ENCODE measurements around the gene IKZF1. TPM values are rescaled to one million over a fixed set of nuclear protein-coding genes. Genes with fewer than 3 reads are reported as not detected.

Gene IKZF1
- total RNA-seq, 1 experiment from 2014 or later: 3.7 TPM

- ChIA-PET POLR2A (ENCODE audit: low non-redundant PET) (no interaction called here), CTCF (no interaction called here)
- Histone ChIP-seq H3K27ac (ENCODE audit: low read depth, low read length, poor library complexity, severe bottlenecking) (no peak overlapping the region), H3K4me3 (ENCODE audit: low read depth, low read length, poor library complexity, severe bottlenecking) (no peak overlapping the region), H3K9me3 (ENCODE audit: low read depth, low read length, poor library complexity, severe bottlenecking) (no peaks in the 10 kb centered on the region), H3K27me3 (replicated peaks; ENCODE audit: insufficient read depth, low read depth, low read length, poor library complexity) (no peaks in the 10 kb centered on the region), H3K4me1 (ENCODE audit: insufficient read depth, low read length, poor library complexity, severe bottlenecking) (no peaks in the 10 kb centered on the region), H3K36me3 (ENCODE audit: insufficient read depth, low read length, poor library complexity, severe bottlenecking) (no peaks in the 10 kb centered on the region)
- TF ChIP-seq, protein P1, sequence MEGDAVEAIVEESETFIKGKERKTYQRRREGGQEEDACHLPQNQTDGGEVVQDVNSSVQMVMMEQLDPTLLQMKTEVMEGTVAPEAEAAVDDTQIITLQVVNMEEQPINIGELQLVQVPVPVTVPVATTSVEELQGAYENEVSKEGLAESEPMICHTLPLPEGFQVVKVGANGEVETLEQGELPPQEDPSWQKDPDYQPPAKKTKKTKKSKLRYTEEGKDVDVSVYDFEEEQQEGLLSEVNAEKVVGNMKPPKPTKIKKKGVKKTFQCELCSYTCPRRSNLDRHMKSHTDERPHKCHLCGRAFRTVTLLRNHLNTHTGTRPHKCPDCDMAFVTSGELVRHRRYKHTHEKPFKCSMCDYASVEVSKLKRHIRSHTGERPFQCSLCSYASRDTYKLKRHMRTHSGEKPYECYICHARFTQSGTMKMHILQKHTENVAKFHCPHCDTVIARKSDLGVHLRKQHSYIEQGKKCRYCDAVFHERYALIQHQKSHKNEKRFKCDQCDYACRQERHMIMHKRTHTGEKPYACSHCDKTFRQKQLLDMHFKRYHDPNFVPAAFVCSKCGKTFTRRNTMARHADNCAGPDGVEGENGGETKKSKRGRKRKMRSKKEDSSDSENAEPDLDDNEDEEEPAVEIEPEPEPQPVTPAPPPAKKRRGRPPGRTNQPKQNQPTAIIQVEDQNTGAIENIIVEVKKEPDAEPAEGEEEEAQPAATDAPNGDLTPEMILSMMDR (conservative IDR thresholded peaks at IDR 0.05; ENCODE audit: low read depth, low read length): no peak
- no peak for TF ChIP-seq EZH2 (IDR thresholded peaks at IDR 0.05; ENCODE audit: borderline replicate concordance, low read depth, low read length, poor library complexity, severe bottlenecking)
- no TSS peak for BruUV-seq (replicated peaks)
- intact Hi-C loops (cut with micrococcal nuclease; ENCODE audit: unreplicated experiment): no loop called here
- no peak for DNase-seq (ENCODE audit: low spot score)
Measured at GRCh38 chr7:50423860-50424259, 119.3 kb downstream of the IKZF1 start.

- ChIA-PET POLR2A (ENCODE audit: low non-redundant PET) (no interaction called here), CTCF (no interaction called here)
- TF ChIP-seq EZH2 (IDR thresholded peaks at IDR 0.05; ENCODE audit: borderline replicate concordance, low read depth, low read length, poor library complexity, severe bottlenecking): no peak
- TF ChIP-seq, protein P1 (conservative IDR thresholded peaks at IDR 0.05; ENCODE audit: low read depth, low read length): no peak
- Histone ChIP-seq H3K4me1 (ENCODE audit: insufficient read depth, low read length, poor library complexity, severe bottlenecking) (no peaks in the 10 kb centered on the region), H3K9me3 (ENCODE audit: low read depth, low read length, poor library complexity, severe bottlenecking) (no peaks in the 10 kb centered on the region), H3K36me3 (ENCODE audit: insufficient read depth, low read length, poor library complexity, severe bottlenecking) (no peaks in the 10 kb centered on the region), H3K27me3 (replicated peaks; ENCODE audit: insufficient read depth, low read depth, low read length, poor library complexity) (no peaks in the 10 kb centered on the region), H3K4me3 (ENCODE audit: low read depth, low read length, poor library complexity, severe bottlenecking) (no peak overlapping the region), H3K27ac (ENCODE audit: low read depth, low read length, poor library complexity, severe bottlenecking) (no peak overlapping the region)
- DNase-seq (ENCODE audit: low spot score): no peak
- no TSS peak for BruUV-seq (replicated peaks)
- intact Hi-C loops (cut with micrococcal nuclease; ENCODE audit: unreplicated experiment): no loop called here
Measured at GRCh38 chr7:50425318-50425717, 120.8 kb downstream of the IKZF1 start.

DNA sequence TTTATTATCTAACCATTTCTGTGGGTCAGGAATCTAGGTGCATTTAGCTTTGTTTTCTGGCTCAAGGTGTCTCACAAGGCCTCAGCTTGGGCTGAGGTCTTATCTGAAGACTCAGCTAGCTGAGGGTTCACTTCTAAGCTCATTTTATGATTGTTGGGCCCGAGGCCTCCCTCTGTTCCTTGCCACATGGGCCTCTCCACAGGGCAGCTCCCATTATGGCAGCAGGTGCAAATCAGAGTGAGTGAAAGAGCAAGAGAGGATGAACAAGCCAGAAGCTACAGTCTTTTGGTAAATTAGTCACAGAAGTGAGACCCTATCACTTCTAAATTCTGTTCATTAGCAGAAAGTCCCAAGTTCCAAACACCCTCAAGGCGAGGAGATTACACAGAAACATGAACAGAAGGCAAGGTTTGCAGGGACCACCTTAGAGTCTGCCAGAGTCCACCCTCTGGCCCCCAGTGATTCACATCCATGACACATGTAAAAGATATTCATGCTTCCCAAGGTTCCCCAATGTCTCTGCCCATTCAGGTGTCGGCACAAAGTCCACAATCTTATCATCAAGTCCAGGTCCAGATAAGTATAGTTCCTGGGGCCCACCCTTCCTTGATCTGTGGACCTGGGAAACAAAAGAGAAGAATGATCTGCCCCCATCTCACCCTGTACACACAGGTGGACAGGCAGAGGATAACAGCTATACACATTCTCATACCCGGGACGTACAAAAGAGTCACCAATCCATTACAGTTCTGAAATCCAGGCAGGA is 121.9 kb downstream of the IKZF1 start:
- Histone ChIP-seq H3K9me3 (ENCODE audit: low read depth, low read length, poor library complexity, severe bottlenecking) (no peaks in the 10 kb centered on the region), H3K36me3 (ENCODE audit: insufficient read depth, low read length, poor library complexity, severe bottlenecking) (no peaks in the 10 kb centered on the region), H3K27ac (ENCODE audit: low read depth, low read length, poor library complexity, severe bottlenecking) (no peak overlapping the region), H3K4me1 (ENCODE audit: insufficient read depth, low read length, poor library complexity, severe bottlenecking) (no peaks in the 10 kb centered on the region), H3K4me3 (ENCODE audit: low read depth, low read length, poor library complexity, severe bottlenecking) (no peak overlapping the region), H3K27me3 (replicated peaks; ENCODE audit: insufficient read depth, low read depth, low read length, poor library complexity) (no peaks in the 10 kb centered on the region)
- DNase-seq (ENCODE audit: low spot score): no peak
- no peak for TF ChIP-seq EZH2 (IDR thresholded peaks at IDR 0.05; ENCODE audit: borderline replicate concordance, low read depth, low read length, poor library complexity, severe bottlenecking)
- TF ChIP-seq, protein P1 (conservative IDR thresholded peaks at IDR 0.05; ENCODE audit: low read depth, low read length): no peak
- ChIA-PET POLR2A (ENCODE audit: low non-redundant PET) (no interaction called here), CTCF (no interaction called here)
- no TSS peak for BruUV-seq (replicated peaks)
- intact Hi-C loops (cut with micrococcal nuclease; ENCODE audit: unreplicated experiment): no loop called here

All from A673 (cell line).